Mucosa of descending colon (tissue), 3 donors: ENCODE results near the gene B4GALNT4. TPM values are rescaled to one million over a fixed set of nuclear protein-coding genes. Genes with fewer than 3 reads are reported as not detected.

Source experiments
- ATAC-seq: fragments of 200-7000 bp; cut with Tn5 transposase; one replicate; pipeline ENCODE4 v1.9.1; 2020; ENCODE audit warnings: mild to moderate bottlenecking, moderate library complexity
- DNase-seq, 3 donors: peaks; one replicate each; pipeline ENCODE4 v3.0.0-alpha.2; 2020
- H3K36me3 ChIP-seq: fragments of 200-600 bp; one replicate; pipeline ENCODE4 v1.8.0; 2021; ENCODE audit warnings: low read depth, mild to moderate bottlenecking
- H3K4me1 ChIP-seq: fragments of 200-600 bp; one replicate; pipeline ENCODE4 v1.8.0; 2021; ENCODE audit warnings: low read depth, mild to moderate bottlenecking
- H3K4me3 ChIP-seq: fragments of 200-600 bp; one replicate; pipeline ENCODE4 v1.8.0; 2021; ENCODE audit warnings: mild to moderate bottlenecking
- H3K9me3 ChIP-seq: fragments of 200-600 bp; one replicate; pipeline ENCODE4 v1.8.0; 2021; ENCODE audit warnings: mild to moderate bottlenecking
- CTCF ChIP-seq: fragments of 200-600 bp; IDR thresholded peaks from one replicate; pipeline ENCODE4 v1.8.0; 2022; ENCODE audit warnings: antibody characterized with exemption, mild to moderate bottlenecking
- intact Hi-C, 2 donors: fragments of 100-400 bp; cut with DNase I in 1 of 2; cut with micrococcal nuclease in 1 of 2; formaldehyde crosslinking; loops; one replicate each; pipeline versions ENCODE4 v1.11.0 to v1.11.1; 2022; cut with DNase I, micrococcal nuclease
- total RNA-seq, 3 donors: library from RNA; stranded (reverse); fragmentation: NEBNext Ultra II Directional in 2 of 3; extraction: Animal tissue kit (Norgen Biotek cat#: 25700) in 2 of 3; gene quantifications; one replicate each; pipeline versions ENCODE4 v1.2.1 to v1.2.4, GENCODE V29; 2021 to 2023
- donor health status: DM: no; HTN: no; CAD: no; lungs with moderate emphysema.
- donor health status: DM: no; HTN: no; CAD: no.
- donor health status: DM: no; HTN: yes; CAD: no.

B4GALNT4 gene
- total RNA-seq, 3 donors from 2014 or later: 2.1 to 11.8 (median 2.2) TPM

- intact Hi-C loops: no loop called here
- peak; percentile 81 for ATAC-seq
- Histone ChIP-seq H3K36me3 (no peaks in the 10 kb centered on the region), H3K4me3 (peak overlapping the region; percentile 19), H3K4me1 (peaks cover 13% of the 10 kb centered on the region), H3K9me3 (no peaks in the 10 kb centered on the region)
- DNase-seq: peak; percentile 83 to 96 (median 91)
- TF ChIP-seq CTCF: no peak
These were observed 37.7 kb downstream of the B4GALNT4 start for GRCh38 chr11:406796-407650.

- H3K36me3 ChIP-seq: no peaks in the 10 kb centered on the region
- ATAC-seq (no peak), DNase-seq (no peak)
- H3K9me3 ChIP-seq: no peaks in the 10 kb centered on the region
- no peak overlapping the region for H3K4me3 ChIP-seq
- no peak for TF ChIP-seq CTCF
- intact Hi-C loops: no loop called here
- H3K4me1 ChIP-seq: peaks cover 13% of the 10 kb centered on the region
These were observed 38.4 kb downstream of the B4GALNT4 start for GRCh38 chr11:407651-408123.

GRCh38 chr11:408154-409007 is 39.1 kb downstream of the B4GALNT4 start:
- peaks cover 13% of the 10 kb centered on the region for H3K4me1 ChIP-seq
- ATAC-seq (no peak), DNase-seq (peak in 2 of 3 donors; percentile 43 to 53)
- no peak overlapping the region for H3K4me3 ChIP-seq
- intact Hi-C loops: no loop called here
- no peaks in the 10 kb centered on the region for H3K36me3 ChIP-seq
- no peak for TF ChIP-seq CTCF
- H3K9me3 ChIP-seq: no peaks in the 10 kb centered on the region

GRCh38 chr11:409008-409599 is 39.8 kb downstream of the B4GALNT4 start:
- intact Hi-C loops: no loop called here
- TF ChIP-seq CTCF: no peak
- Histone ChIP-seq H3K4me1 (peaks cover 13% of the 10 kb centered on the region), H3K9me3 (no peaks in the 10 kb centered on the region), H3K4me3 (no peak overlapping the region), H3K36me3 (no peaks in the 10 kb centered on the region)
- DNase-seq (peak in 1 of 3 donors; percentile 55), ATAC-seq (no peak)
